ENCODE measurements around the gene CTSV. TPM values are rescaled to one million over a fixed set of nuclear protein-coding genes. Genes with fewer than 3 reads are reported as not detected.
"Not testable (repeated sequence)": the region's sequence is repeated elsewhere in the genome, so short reads cannot be mapped to it uniquely, and the experiment has no call there.

CTSV gene
- total and polyA plus RNA-seq, 12 donors, result 0.06 to 3.8 (median 0.20) TPM; not detected in 2

GRCh38 chr9:97077452-97078295, 38.7 kb upstream of the CTSV start:
- intact Hi-C loops (cut with DNase I), result no loop called here
- H3K9me3 ChIP-seq (replicated peaks in 1 of 3), result no peaks in the 10 kb centered on the region
- no peak overlapping the region for H3K4me3 ChIP-seq
- no peak for DNase-seq
- WGBS, 4 donors, result 65 to 72% (median 68%) methylated on average over 18 to 37 of the region's 37 CpGs
- no peaks in the 10 kb centered on the region for H3K4me1 ChIP-seq (replicated peaks in 1 of 2)
- TF ChIP-seq POLR2A (IDR thresholded peaks at IDR 0.05) (no peak), CTCF (IDR thresholded peaks at IDR 0.05) (no peak)
- no peak overlapping the region for H3K27ac ChIP-seq
- H3K27me3 ChIP-seq, result peaks cover 18% of the 10 kb centered on the region
- no peaks in the 10 kb centered on the region for H3K36me3 ChIP-seq (replicated peaks in 1 of 2)

- H3K4me1 ChIP-seq (replicated peaks in 1 of 2); H3K36me3 ChIP-seq (replicated peaks in 1 of 2); intact Hi-C loops (cut with DNase I); H3K27ac ChIP-seq; H3K4me3 ChIP-seq; DNase-seq; H3K9me3 ChIP-seq (replicated peaks in 1 of 3): not testable (repeated sequence)
- peaks cover 18% of the 10 kb centered on the region for H3K27me3 ChIP-seq
- 37 to 57% (median 43%) methylated on average over 16 to 56 of the region's 56 CpGs for WGBS, 4 donors
Observed at GRCh38 chr9:97076731-97077451, 37.9 kb upstream of the CTSV start.

GRCh38 chr9:97076238-97076637, 37.3 kb upstream of the CTSV start:
- 56 to 60% (median 59%) methylated on average over 7 to 11 of the region's 11 CpGs for WGBS, 4 donors
- TF ChIP-seq POLR2A (IDR thresholded peaks at IDR 0.05) (no peak), CTCF (IDR thresholded peaks at IDR 0.05) (no peak)
- no peaks in the 10 kb centered on the region for H3K4me1 ChIP-seq (replicated peaks in 1 of 2)
- intact Hi-C loops (cut with DNase I), result no loop called here
- no peaks in the 10 kb centered on the region for H3K9me3 ChIP-seq (replicated peaks in 1 of 3)
- peaks cover 18% of the 10 kb centered on the region for H3K27me3 ChIP-seq
- no peak overlapping the region for H3K27ac ChIP-seq
- H3K4me3 ChIP-seq, result no peak overlapping the region
- no peaks in the 10 kb centered on the region for H3K36me3 ChIP-seq (replicated peaks in 1 of 2)
- DNase-seq, result no peak

- Histone ChIP-seq H3K9me3 (replicated peaks in 1 of 3) (no peaks in the 10 kb centered on the region), H3K36me3 (replicated peaks in 1 of 2) (no peaks in the 10 kb centered on the region), H3K27ac (no peak overlapping the region), H3K27me3 (peaks cover 21% of the 10 kb centered on the region), H3K4me3 (no peak overlapping the region), H3K4me1 (replicated peaks in 1 of 2) (no peaks in the 10 kb centered on the region)
- TF ChIP-seq POLR2A (IDR thresholded peaks at IDR 0.05), result no peak
- no peak for TF ChIP-seq CTCF (IDR thresholded peaks at IDR 0.05)
- 30 to 39% (median 36%) methylated on average over 6 of the region's 6 CpGs for WGBS, 4 donors
- no peak for DNase-seq
- intact Hi-C loops (cut with DNase I), result no loop called here
Observed at GRCh38 chr9:97075289-97075985, 36.5 kb upstream of the CTSV start.

Data from adrenal gland (tissue), 12 donors.